Heart right ventricle (tissue), 16 donors: ENCODE measurements around the gene LENEP. TPM values are rescaled to one million over a fixed set of nuclear protein-coding genes. Genes with fewer than 3 reads are reported as not detected.
A peak's percentile ranks its signal among the peaks of the same experiment; 100 is the strongest.

Experiments
- ATAC-seq, 8 donors: fragments of 200-7000 bp; cut with Tn5 transposase; one replicate each; pipeline ENCODE4 v1.9.1; 2020; ENCODE audit warnings: mild to moderate bottlenecking in 8 of 8, moderate library complexity in 8 of 8, moderate number of reproducible peaks in 1 of 8
- DNase-seq, 2 donors: peaks; one replicate each; pipeline ENCODE4 v3.0.0-alpha.2; 2020
- H3K27ac ChIP-seq, 10 donors: fragments of 200-600 bp; sonication (generic) in 2 of 10; one replicate each; pipeline versions ENCODE4 v1.5.0 to v1.8.0; 2020 to 2022; ENCODE audit warnings: mild to moderate bottlenecking in 3 of 10
- H3K27me3 ChIP-seq, 7 donors: fragments of 200-600 bp; one replicate each; pipeline ENCODE4 v1.8.0; 2021 to 2022; ENCODE audit warnings: mild to moderate bottlenecking in 2 of 7
- H3K36me3 ChIP-seq, 9 donors: fragments of 200-600 bp; sonication (generic) in 1 of 9; one replicate each; pipeline versions ENCODE4 v1.5.0 to v1.8.0; 2020 to 2022; ENCODE audit warnings: mild to moderate bottlenecking in 2 of 9
- H3K4me1 ChIP-seq, 9 donors: fragments of 200-600 bp; sonication (generic) in 1 of 9; one replicate each; pipeline versions ENCODE4 v1.5.0 to v1.8.0; 2020 to 2022; ENCODE audit warnings: mild to moderate bottlenecking in 4 of 9
- H3K4me3 ChIP-seq, 10 donors: fragments of 200-600 bp; sonication (generic) in 2 of 10; one replicate each; pipeline versions ENCODE4 v1.5.0 to v1.8.0; 2020 to 2022; ENCODE audit warnings: mild to moderate bottlenecking in 7 of 10, moderate library complexity in 2 of 10
- H3K9me3 ChIP-seq, 11 donors: fragments of 200-600 bp in 10 of 11; sonication (generic) in 2 of 11; one replicate each; pipeline versions ENCODE4 v1.5.0 to v1.8.0; 2013 to 2022; ENCODE audit warnings: mild to moderate bottlenecking in 2 of 11, control low read depth in 1 of 11, moderate library complexity in 1 of 11
- CTCF ChIP-seq, 9 donors: fragments of 200-600 bp; sonication (generic) in 2 of 9; IDR thresholded peaks; one replicate each; pipeline versions ENCODE4 v1.5.0 to v1.8.0; 2021 to 2022; ENCODE audit warnings: antibody characterized with exemption in 9 of 9, mild to moderate bottlenecking in 5 of 9, moderate library complexity in 1 of 9
- WGBS, 2 donors: extraction: QIAGEN DNeasy Blood & Tissue Kit; methylation state at CpG; one replicate each; pipeline ENCODE4 v1.1.7; 2013; ENCODE audit warnings: inconsistent platforms in 1 of 2; 5-methylcytosine and 5-hydroxymethylcytosine counted together
- intact Hi-C, 10 donors: fragments of 100-400 bp; cut with DNase I; formaldehyde crosslinking; loops; one replicate each; pipeline versions ENCODE4 v1.11.1 to v1.14.2; 2022
- polyA plus RNA-seq, 2 donors: library from polyadenylated mRNA; stranded (reverse); fragments of 200-250 nt; gene quantifications; one replicate each; pipeline ENCODE4 v1.2.3, GENCODE V29; 2013
- total RNA-seq, 10 donors: library from RNA; stranded (reverse); fragmentation: NEBNext Ultra II Directional in 3 of 10; extraction: Animal tissue kit (Norgen Biotek cat#: 25700) in 3 of 10; gene quantifications; one replicate each; pipeline versions ENCODE4 v1.2.1 to v1.2.4, GENCODE V29; 2021 to 2023
- donor health status: Arrhythmogenic right ventricular cardiomyopathy.
- donor health status: ischemic (EF 13 %, LVEDD 7.1; RV severe dilation, severe dysfunction).
- donor health status: healthy with polysubstance abuse.
- donor health status: DM: no; HTN: yes; CAD: no.
- donor health status: DM: no; HTN: no; CAD: no.
- donor health status: ischemic (EF 25% LVEDD 6.9; RV normal size, moderate dysfunction).
- donor health status: ischemic (EF 25% LVEDD 5.7; RV mildly dilated, moderate dysfunction).
- donor health status: healthy.
- donor health status: DM: yes; HTN: yes; CAD: no.
- donor health status: Ischemic cardiomyopathy.
- donor health status: ischemic (EF 35%, LVEDD 5.7; RV mildly dilated, moderate dysfunction).
- donor health status: nonischemic (EF 11% LVEDD 7.7; RV severe dilation, severe dysfunction).
- donor health status: DM: yes; HTN: yes; CAD: no.
- donor health status: PGD.
- donor health status: ischemic (EF 29% LVEDD 5.4; RV normal size, mild dysfunction).
- donor health status: nonischemic (EF 23%, LVEDD 6.1; RV moderate dilation, normal function).

Gene LENEP
- total and polyA plus RNA-seq, 12 donors: not detected

GRCh38 chr1:155011437-155012025, 18.1 kb downstream of the LENEP start:
- 85 to 92% methylated on average over 6 of the region's 6 CpGs for WGBS, 2 donors
- DNase-seq (no peak), ATAC-seq (no peak)
- Histone ChIP-seq H3K9me3 (no peaks in the 10 kb centered on the region), H3K4me3 (no peak overlapping the region), H3K27ac (peak overlapping the region in 8 of 10 donors; percentile 31 to 95 (median 60)), H3K27me3 (no peaks in the 10 kb centered on the region), H3K36me3 (peaks cover 0 to 31% (median 9%) of the 10 kb centered on the region in 9 donors), H3K4me1 (peaks cover 8 to 82% (median 52%) of the 10 kb centered on the region in 9 donors)
- intact Hi-C loops: loop anchor here in 1 of 10 donors (10.0 kb wide), 1 partner anchor 57 kb away; the partner anchor contains the start of gene PBXIP1
- TF ChIP-seq CTCF (IDR thresholded peaks at IDR 0.05): no peak

- H3K36me3 ChIP-seq: peaks cover 0 to 35% (median 9%) of the 10 kb centered on the region in 9 donors
- no peak for TF ChIP-seq CTCF (IDR thresholded peaks at IDR 0.05)
- DNase-seq (peak; percentile 62 to 67), ATAC-seq (peak; percentile 7 to 45 (median 30))
- no peaks in the 10 kb centered on the region for H3K9me3 ChIP-seq
- H3K27ac ChIP-seq: peak overlapping the region in 8 of 10 donors; percentile 31 to 95 (median 60)
- WGBS, 2 donors: 18 to 24% methylated on average over 9 of the region's 9 CpGs
- H3K27me3 ChIP-seq: no peaks in the 10 kb centered on the region
- intact Hi-C loops: loop anchor here in 1 of 10 donors (10.0 kb wide), 1 partner anchor 57 kb away; the partner anchor contains the start of gene PBXIP1
- peaks cover 10 to 82% (median 51%) of the 10 kb centered on the region in 9 donors for H3K4me1 ChIP-seq
- no peak overlapping the region for H3K4me3 ChIP-seq
These were observed 18.7 kb downstream of the LENEP start for GRCh38 chr1:155012026-155012546.

GRCh38 chr1:155012776-155013602, 19.6 kb downstream of the LENEP start:
- intact Hi-C loops: loop anchor here in 1 of 10 donors (10.0 kb wide), 1 partner anchor 58 kb away; the partner anchor contains the start of gene PBXIP1
- Histone ChIP-seq H3K9me3 (no peaks in the 10 kb centered on the region), H3K27ac (peak overlapping the region in 7 of 10 donors; percentile 6 to 95 (median 49)), H3K36me3 (peaks cover 0 to 35% (median 9%) of the 10 kb centered on the region in 9 donors), H3K27me3 (no peaks in the 10 kb centered on the region), H3K4me3 (no peak overlapping the region), H3K4me1 (peaks cover 10 to 82% (median 47%) of the 10 kb centered on the region in 9 donors)
- ATAC-seq (no peak), DNase-seq (no peak)
- no peak for TF ChIP-seq CTCF (IDR thresholded peaks at IDR 0.05)
- WGBS, 2 donors: 70 to 71% methylated on average over 3 of the region's 3 CpGs

GRCh38 chr1:155013632-155014031, 20.2 kb downstream of the LENEP start:
- H3K9me3 ChIP-seq: no peaks in the 10 kb centered on the region
- DNase-seq (no peak), ATAC-seq (no peak)
- no peak overlapping the region for H3K4me3 ChIP-seq
- H3K27ac ChIP-seq: peak overlapping the region in 3 of 10 donors; percentile 27 to 95 (median 48)
- peaks cover 0 to 35% (median 9%) of the 10 kb centered on the region in 9 donors for H3K36me3 ChIP-seq
- H3K4me1 ChIP-seq: peaks cover 12 to 82% (median 43%) of the 10 kb centered on the region in 9 donors
- intact Hi-C loops: loop anchor here in 1 of 10 donors (10.0 kb wide), 1 partner anchor 59 kb away; the partner anchor contains the start of gene PBXIP1
- TF ChIP-seq CTCF (IDR thresholded peaks at IDR 0.05): no peak
- 50 to 56% methylated on average over 8 of the region's 8 CpGs for WGBS, 2 donors
- H3K27me3 ChIP-seq: no peaks in the 10 kb centered on the region
